ENCODE measurements around the gene FKRP. TPM values are rescaled to one million over a fixed set of nuclear protein-coding genes. Genes with fewer than 3 reads are reported as not detected.
A peak's percentile ranks its signal among the peaks of the same experiment; 100 is the strongest.

The FKRP gene
- total RNA-seq, 2 experiments from 2014 or later, result 17.8 to 18.1 TPM

DNA sequence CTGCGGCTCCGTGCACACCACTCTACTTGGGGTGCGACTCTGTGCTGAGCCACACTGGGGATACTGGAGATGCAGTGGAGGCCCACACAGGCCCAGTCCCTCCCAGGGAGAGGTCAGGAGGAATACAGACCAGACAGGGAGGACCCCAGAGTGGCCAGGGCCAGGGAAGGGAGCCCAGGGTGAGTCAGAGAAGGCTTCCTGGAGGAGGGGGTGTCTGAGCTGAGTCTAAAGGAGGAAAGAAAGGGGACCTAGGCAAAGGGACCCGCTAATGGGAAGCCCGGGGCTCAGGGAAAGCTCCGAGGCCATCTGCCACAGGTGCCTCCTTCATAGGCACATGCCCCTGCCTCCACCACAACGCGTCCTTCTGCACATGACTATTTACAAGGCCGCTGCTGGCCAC lies 15.7 kb upstream of the FKRP start:
- Mint-ChIP-seq H3K9me3 (no peaks in the 10 kb centered on the region), H3K27me3 (no peaks in the 10 kb centered on the region), H3K4me3 (no peak overlapping the region), H3K27ac (no peak overlapping the region), H3K36me3 (peaks cover 21% of the 10 kb centered on the region), H3K4me1 (peaks cover 19% of the 10 kb centered on the region)
- ATAC-seq (ENCODE audit: low read depth) (no peak), DNase-seq (no peak)
- POLR2A ChIA-PET, result interaction anchor here (0.6 to 0.8 kb wide), 2 partner anchors 12 to 15 kb away, joined by 3 read pairs; no protein-coding TSS in a partner anchor

DNA sequence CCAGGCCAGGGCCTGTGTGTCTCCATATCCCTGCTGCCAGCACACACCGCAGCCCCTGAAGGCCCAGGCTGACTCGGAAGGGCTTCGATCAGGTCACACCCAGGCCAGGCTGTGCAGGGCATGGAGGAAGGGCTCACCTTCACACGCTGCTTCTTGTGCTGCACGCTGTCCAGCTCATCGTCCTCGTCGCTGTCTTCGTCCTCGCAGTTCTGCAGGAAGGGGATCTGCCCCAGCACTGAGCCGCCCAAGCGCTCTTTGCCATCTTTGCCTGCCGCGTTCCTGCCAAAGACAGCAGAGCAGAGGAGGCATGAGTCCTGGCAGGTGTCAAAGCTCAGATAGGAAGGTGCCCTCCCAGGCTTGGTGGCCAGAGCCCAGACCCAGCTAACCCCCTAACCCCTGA lies 15.3 kb upstream of the FKRP start:
- H3K4me3 Mint-ChIP-seq, result no peak overlapping the region
- ATAC-seq (ENCODE audit: low read depth) (no peak), DNase-seq (no peak)
- no peaks in the 10 kb centered on the region for H3K27me3 Mint-ChIP-seq
- no peak overlapping the region for H3K27ac Mint-ChIP-seq
- POLR2A ChIA-PET, result interaction anchor here (0.8 kb wide), 1 partner anchor 14 kb away, joined by 3 read pairs; no protein-coding TSS in a partner anchor
- peaks cover 19% of the 10 kb centered on the region for H3K4me1 Mint-ChIP-seq
- H3K9me3 Mint-ChIP-seq, result no peaks in the 10 kb centered on the region
- H3K36me3 Mint-ChIP-seq, result peaks cover 21% of the 10 kb centered on the region

DNA sequence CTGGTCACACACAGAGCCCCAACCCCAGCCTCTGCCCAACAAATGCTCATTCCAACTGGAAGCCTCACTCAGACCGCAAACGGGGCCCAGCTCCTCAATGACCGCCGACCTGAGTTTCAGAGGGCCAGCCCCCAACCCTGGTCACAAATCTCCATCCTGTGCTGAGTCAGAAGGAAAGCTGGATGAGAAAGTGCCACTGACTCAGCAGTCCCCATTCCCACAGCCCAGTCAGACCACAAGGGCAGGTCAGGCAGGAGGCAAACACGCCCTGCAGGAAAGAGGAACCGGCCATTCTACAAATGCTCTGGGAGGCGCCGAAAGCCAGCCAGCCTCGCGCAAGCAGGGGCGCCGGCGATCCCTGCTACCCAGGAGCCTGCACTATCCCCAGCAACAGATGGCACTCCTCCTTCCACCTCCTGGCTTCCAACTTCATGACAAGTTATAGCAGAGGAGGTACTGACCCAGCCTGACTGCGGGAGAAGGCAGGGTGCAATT lies 14.8 kb upstream of the FKRP start:
- Mint-ChIP-seq H3K27ac (no peak overlapping the region), H3K36me3 (peaks cover 21% of the 10 kb centered on the region), H3K4me1 (peaks cover 19% of the 10 kb centered on the region), H3K4me3 (no peak overlapping the region), H3K9me3 (no peaks in the 10 kb centered on the region), H3K27me3 (no peaks in the 10 kb centered on the region)
- ATAC-seq (ENCODE audit: low read depth) (no peak), DNase-seq (no peak)
- POLR2A ChIA-PET, result interaction anchor here (0.7 to 0.8 kb wide), 2 partner anchors 14 to 28 kb away, joined by 3 read pairs; no protein-coding TSS in a partner anchor

- POLR2A ChIA-PET, result interaction anchor here (0.7 kb wide), 1 partner anchor 27 kb away, joined by 3 read pairs; no protein-coding TSS in a partner anchor
- ATAC-seq (ENCODE audit: low read depth) (no peak), DNase-seq (no peak)
- Mint-ChIP-seq H3K4me1 (peaks cover 17% of the 10 kb centered on the region), H3K27me3 (no peaks in the 10 kb centered on the region), H3K4me3 (no peak overlapping the region), H3K36me3 (peaks cover 21% of the 10 kb centered on the region), H3K9me3 (no peaks in the 10 kb centered on the region), H3K27ac (no peak overlapping the region)
These were observed 14.3 kb upstream of the FKRP start for GRCh38 chr19:46731584-46731983.

DNA sequence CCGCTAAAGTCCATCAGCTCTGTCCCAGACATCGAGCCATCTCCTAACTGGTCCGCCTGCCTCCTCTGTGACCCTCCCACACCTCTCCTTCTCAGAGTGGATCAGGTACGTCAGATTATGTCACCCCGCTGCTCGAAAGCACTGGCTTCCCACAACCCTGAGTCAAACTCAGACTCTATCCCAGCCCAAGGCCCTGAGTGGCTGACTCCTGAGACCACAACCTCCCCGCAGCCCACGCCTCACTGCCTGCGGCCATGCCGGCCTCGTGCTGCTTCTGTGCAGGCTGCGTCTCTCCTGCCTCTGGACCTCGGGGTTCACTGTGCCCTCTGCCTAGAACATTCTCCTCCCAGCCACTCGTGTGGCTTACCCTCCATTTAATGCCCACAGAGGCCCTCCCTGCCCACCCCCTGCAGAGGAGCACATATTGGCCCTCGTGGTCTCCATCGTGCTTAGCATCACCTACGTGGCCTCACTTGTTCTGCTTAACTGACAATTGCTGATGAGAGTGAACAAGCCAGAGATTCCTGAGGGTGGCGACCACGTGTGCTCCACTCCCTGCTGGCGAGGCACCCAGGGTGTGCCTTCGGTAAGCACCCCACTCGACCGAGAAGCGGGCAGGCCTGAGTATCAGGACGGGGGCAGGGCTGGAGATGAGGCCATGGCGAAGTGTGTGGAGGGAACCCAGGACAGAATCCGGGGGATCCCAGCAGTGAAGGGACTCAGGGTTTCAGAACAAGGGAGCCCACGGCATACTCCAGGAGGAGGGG lies 13.5 kb upstream of the FKRP start:
- Mint-ChIP-seq H3K4me3 (no peak overlapping the region), H3K9me3 (no peaks in the 10 kb centered on the region), H3K27ac (peak overlapping the region; percentile 38), H3K4me1 (peaks cover 17% of the 10 kb centered on the region), H3K36me3 (peaks cover 18% of the 10 kb centered on the region), H3K27me3 (no peaks in the 10 kb centered on the region)
- no peak for DNase-seq
- ATAC-seq (ENCODE audit: low read depth), result no peak
- POLR2A ChIA-PET, result no interaction called here

- Mint-ChIP-seq H3K27ac (no peak overlapping the region), H3K9me3 (no peaks in the 10 kb centered on the region), H3K36me3 (peaks cover 19% of the 10 kb centered on the region), H3K27me3 (no peaks in the 10 kb centered on the region), H3K4me1 (peaks cover 16% of the 10 kb centered on the region), H3K4me3 (no peak overlapping the region)
- DNase-seq (no peak), ATAC-seq (ENCODE audit: low read depth) (no peak)
- POLR2A ChIA-PET, result no interaction called here
These were observed 12.7 kb upstream of the FKRP start for GRCh38 chr19:46732966-46733689.

GRCh38 chr19:46733690-46734292 lies 12.1 kb upstream of the FKRP start:
- POLR2A ChIA-PET, result no interaction called here
- ATAC-seq (ENCODE audit: low read depth) (no peak), DNase-seq (no peak)
- no peaks in the 10 kb centered on the region for H3K9me3 Mint-ChIP-seq
- no peak overlapping the region for H3K27ac Mint-ChIP-seq
- H3K36me3 Mint-ChIP-seq, result peaks cover 15% of the 10 kb centered on the region
- no peaks in the 10 kb centered on the region for H3K27me3 Mint-ChIP-seq
- H3K4me1 Mint-ChIP-seq, result peaks cover 11% of the 10 kb centered on the region
- H3K4me3 Mint-ChIP-seq, result no peak overlapping the region

- Mint-ChIP-seq H3K27ac (no peak overlapping the region), H3K4me1 (peaks cover 15% of the 10 kb centered on the region), H3K27me3 (no peaks in the 10 kb centered on the region), H3K36me3 (peaks cover 10% of the 10 kb centered on the region), H3K9me3 (no peaks in the 10 kb centered on the region), H3K4me3 (no peak overlapping the region)
- POLR2A ChIA-PET, result interaction anchor here (0.6 to 1.4 kb wide), 3 partner anchors 37 to 103 kb away, joined by 3 to 8 read pairs (median 3); no protein-coding TSS in a partner anchor
- no peak for DNase-seq
- no peak for ATAC-seq (ENCODE audit: low read depth)
These were observed 9.1 kb upstream of the FKRP start for GRCh38 chr19:46736531-46737297.

GRCh38 chr19:46737298-46737654 lies 8.6 kb upstream of the FKRP start:
- H3K27ac Mint-ChIP-seq, result no peak overlapping the region

GRCh38 chr19:46737761-46738171 lies 8.1 kb upstream of the FKRP start:
- H3K27ac Mint-ChIP-seq, result no peak overlapping the region
- no peaks in the 10 kb centered on the region for H3K27me3 Mint-ChIP-seq
- POLR2A ChIA-PET, result no interaction called here
- H3K9me3 Mint-ChIP-seq, result no peaks in the 10 kb centered on the region
- H3K4me1 Mint-ChIP-seq, result peaks cover 15% of the 10 kb centered on the region
- H3K4me3 Mint-ChIP-seq, result no peak overlapping the region
- peaks cover 9% of the 10 kb centered on the region for H3K36me3 Mint-ChIP-seq
- DNase-seq, result no peak
- no peak for ATAC-seq (ENCODE audit: low read depth)

More at GRCh38 chr19:46737298-46737654, 8.6 kb upstream of the FKRP start:
- ATAC-seq (ENCODE audit: low read depth), result no peak
- H3K4me3 Mint-ChIP-seq, result no peak overlapping the region
- no peaks in the 10 kb centered on the region for H3K9me3 Mint-ChIP-seq
- no peak for DNase-seq
- H3K27me3 Mint-ChIP-seq, result no peaks in the 10 kb centered on the region
- POLR2A ChIA-PET, result interaction anchor here (0.7 to 1.4 kb wide), 2 partner anchors 84 to 103 kb away, joined by 3 read pairs; no protein-coding TSS in a partner anchor
- H3K36me3 Mint-ChIP-seq, result peaks cover 9% of the 10 kb centered on the region
- H3K4me1 Mint-ChIP-seq, result peaks cover 14% of the 10 kb centered on the region

GRCh38 chr19:46739290-46739771 lies 6.5 kb upstream of the FKRP start:
- ATAC-seq (ENCODE audit: low read depth) (no peak), DNase-seq (no peak)
- POLR2A ChIA-PET, result interaction anchor here (0.8 kb wide), 1 partner anchor 26 kb away, joined by 4 read pairs; no protein-coding TSS in a partner anchor
- Mint-ChIP-seq H3K4me3 (no peak overlapping the region), H3K4me1 (peaks cover 26% of the 10 kb centered on the region), H3K36me3 (peaks cover 8% of the 10 kb centered on the region), H3K27me3 (no peaks in the 10 kb centered on the region), H3K27ac (no peak overlapping the region), H3K9me3 (no peaks in the 10 kb centered on the region)

GRCh38 chr19:46741447-46741846 lies 4.4 kb upstream of the FKRP start:
- no peak for DNase-seq
- Mint-ChIP-seq H3K27ac (no peak overlapping the region), H3K27me3 (no peaks in the 10 kb centered on the region), H3K9me3 (no peaks in the 10 kb centered on the region), H3K36me3 (peaks cover 8% of the 10 kb centered on the region), H3K4me3 (no peak overlapping the region), H3K4me1 (peaks cover 35% of the 10 kb centered on the region)
- POLR2A ChIA-PET, result interaction anchor here (0.6 to 1.2 kb wide), 3 partner anchors 12 to 140 kb away, joined by 3 to 4 read pairs (median 3); partner anchors contain the start of gene CALM3
- no peak for ATAC-seq (ENCODE audit: low read depth)

Measured in activated naive CD8-positive, alpha-beta T cell treated with anti-CD3 and anti-CD28 coated beads, Interleukin-2, amount 10 ng/mL, durations not matched to agents 7 days and 5 days (primary cell).